M059J (cell line): ENCODE data around the gene NUP88. TPM values are rescaled to one million over a fixed set of nuclear protein-coding genes. Genes with fewer than 3 reads are reported as not detected.

Experiments used
- DNase-seq: peaks from one replicate; pipeline ENCODE4 v3.0.0-alpha.2; 2012; ENCODE audit warnings: low read depth
- total RNA-seq: library from RNA; depleted of rRNA; stranded (reverse); fragments of >200 nt; shearing (Covaris generic); gene quantifications from 2 replicates; pipeline ENCODE4 v1.2.3, GENCODE V29; 2014; rRNA removed

Gene NUP88
- total RNA-seq, 1 experiment from 2014 or later, result 76.6 TPM

- DNase-seq, result no peak
These were observed 63.9 kb downstream of the NUP88 start for GRCh38 chr17:5355421-5356129.

- no peak for DNase-seq
These were observed 64.5 kb downstream of the NUP88 start for GRCh38 chr17:5354886-5355415.

- no peak for DNase-seq
These were observed 65.2 kb downstream of the NUP88 start for GRCh38 chr17:5354310-5354709.

- DNase-seq, result no peak
These were observed 66.7 kb downstream of the NUP88 start for GRCh38 chr17:5352681-5353289.

- DNase-seq, result no peak
These were observed 74.5 kb downstream of the NUP88 start for GRCh38 chr17:5344914-5345313.

Other genes with a start within 250 kb of the NUP88 start
- gene ZNF594, start 227.8 kb downstream of the NUP88 start, total RNA-seq, result 9.5 and 10.2 TPM in 2 replicates
- gene SCIMP, start 184.8 kb downstream of the NUP88 start, total RNA-seq, result not detected in 2 replicates
- gene RABEP1, start 137.4 kb downstream of the NUP88 start, total RNA-seq, result 31.7 and 35.0 TPM in 2 replicates
- gene RPAIN, start 520 bp upstream of the NUP88 start, total RNA-seq, result 30.7 and 55.3 TPM in 2 replicates
- gene C1QBP, start 19.5 kb upstream of the NUP88 start, total RNA-seq, result 223 and 244 TPM in 2 replicates
- gene DHX33, start 49.3 kb upstream of the NUP88 start, total RNA-seq, result 7.4 and 8.8 TPM in 2 replicates
- gene DERL2, start 66.5 kb upstream of the NUP88 start, total RNA-seq, result 75.0 and 77.8 TPM in 2 replicates
- gene MIS12, start 66.9 kb upstream of the NUP88 start, total RNA-seq, result 32.6 and 35.6 TPM in 2 replicates
- 18.3 and 23.5 TPM in 2 replicates for gene NLRP1, start 164.8 kb upstream of the NUP88 start, total RNA-seq